ENCODE results near the gene NME9.

- TF ChIP-seq CTCF (IDR thresholded peaks at IDR 0.05; ENCODE audit: insufficient read depth, low read length) (no peak), POLR2AphosphoS5 (IDR thresholded peaks at IDR 0.05; ENCODE audit: low read depth) (no peak)
Measured at GRCh38 chr3:138303474-138303873, 26.2 kb downstream of the NME9 start.

Data from HL-60 (cell line).